CD4-positive, alpha-beta T cell treated with Interferon alpha-2 for 1 hour (primary cell): ENCODE data around the gene CBX8.

Experiments
- DNase-seq, 2 donors: peaks; one replicate each; pipeline ENCODE4 v3.0.0-alpha.2; 2020 to 2022

The CBX8 gene

DNA sequence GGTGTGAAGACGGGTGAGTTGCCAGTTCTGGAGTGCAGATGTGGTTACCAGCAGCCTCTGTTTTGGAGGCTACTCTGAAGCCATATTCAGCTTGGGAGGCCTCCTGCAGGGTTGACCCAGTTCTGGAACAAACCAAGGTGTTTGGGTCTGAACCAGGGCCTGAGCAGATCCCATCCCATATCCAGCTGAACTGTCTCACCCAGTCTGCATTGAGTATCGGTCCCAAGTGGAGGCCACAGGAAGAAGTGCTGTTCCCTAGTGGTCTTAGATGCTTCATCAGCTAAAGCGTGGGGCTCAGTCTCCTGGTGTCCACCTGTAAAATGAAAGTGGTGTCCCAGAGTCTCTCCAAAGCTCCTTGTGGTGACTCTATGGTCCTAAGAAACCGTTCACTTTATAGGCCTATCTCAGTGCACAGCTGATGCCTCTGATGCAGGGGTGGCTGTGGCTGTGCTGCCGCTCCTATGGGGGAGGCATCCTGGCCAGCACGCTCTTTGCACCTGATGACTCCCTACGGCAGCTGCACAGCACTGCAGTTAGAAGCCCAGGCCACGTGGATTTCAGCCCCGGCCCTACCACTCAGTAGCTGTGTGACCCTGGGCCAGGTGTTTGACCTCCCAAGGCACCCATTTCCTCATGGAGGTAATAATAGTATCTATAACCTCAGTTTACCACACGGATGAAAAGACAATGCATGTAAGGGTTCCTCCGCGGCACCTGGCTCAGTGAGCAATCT lies 21.3 kb upstream of the CBX8 start:
- DNase-seq, result no peak

DNA sequence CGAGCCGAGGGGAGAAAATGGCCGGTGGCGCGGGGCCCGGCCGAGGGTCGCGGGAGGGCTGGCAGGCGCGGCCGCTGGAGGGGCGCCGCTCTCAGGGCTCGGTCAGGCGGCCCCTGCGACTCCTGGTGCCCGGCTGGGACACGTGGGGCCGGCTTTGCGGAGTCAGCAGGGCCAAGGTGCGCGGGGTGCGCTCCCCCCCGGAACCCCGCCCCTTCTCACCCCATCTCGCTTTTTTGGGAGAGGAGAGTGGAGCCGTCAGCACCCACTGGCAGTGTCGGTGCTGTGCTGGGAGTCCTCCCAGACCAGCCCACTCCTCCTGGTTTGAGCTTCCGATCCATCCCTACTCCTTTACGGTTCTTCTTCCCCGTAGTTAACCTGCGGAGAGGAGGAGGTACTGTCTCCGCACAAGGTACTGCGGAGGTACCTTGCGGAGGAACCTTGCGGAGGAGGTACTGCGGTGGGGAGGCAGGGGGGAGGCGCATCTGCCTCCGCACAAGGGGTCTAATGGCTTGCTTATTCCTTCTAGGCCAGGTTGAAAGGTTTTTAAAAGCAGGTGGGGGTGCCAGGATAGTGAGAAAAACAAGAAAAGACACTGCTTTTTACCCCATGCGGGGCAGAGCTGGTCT lies 19.1 kb upstream of the CBX8 start:
- no peak for DNase-seq

GRCh38 chr17:79814974-79815835 lies 18.3 kb upstream of the CBX8 start:
- no peak for DNase-seq

- no peak for DNase-seq
These were observed 17.5 kb upstream of the CBX8 start for GRCh38 chr17:79814127-79814973.

- DNase-seq, result no peak
These were observed 16.6 kb upstream of the CBX8 start for GRCh38 chr17:79813297-79814126.

DNA sequence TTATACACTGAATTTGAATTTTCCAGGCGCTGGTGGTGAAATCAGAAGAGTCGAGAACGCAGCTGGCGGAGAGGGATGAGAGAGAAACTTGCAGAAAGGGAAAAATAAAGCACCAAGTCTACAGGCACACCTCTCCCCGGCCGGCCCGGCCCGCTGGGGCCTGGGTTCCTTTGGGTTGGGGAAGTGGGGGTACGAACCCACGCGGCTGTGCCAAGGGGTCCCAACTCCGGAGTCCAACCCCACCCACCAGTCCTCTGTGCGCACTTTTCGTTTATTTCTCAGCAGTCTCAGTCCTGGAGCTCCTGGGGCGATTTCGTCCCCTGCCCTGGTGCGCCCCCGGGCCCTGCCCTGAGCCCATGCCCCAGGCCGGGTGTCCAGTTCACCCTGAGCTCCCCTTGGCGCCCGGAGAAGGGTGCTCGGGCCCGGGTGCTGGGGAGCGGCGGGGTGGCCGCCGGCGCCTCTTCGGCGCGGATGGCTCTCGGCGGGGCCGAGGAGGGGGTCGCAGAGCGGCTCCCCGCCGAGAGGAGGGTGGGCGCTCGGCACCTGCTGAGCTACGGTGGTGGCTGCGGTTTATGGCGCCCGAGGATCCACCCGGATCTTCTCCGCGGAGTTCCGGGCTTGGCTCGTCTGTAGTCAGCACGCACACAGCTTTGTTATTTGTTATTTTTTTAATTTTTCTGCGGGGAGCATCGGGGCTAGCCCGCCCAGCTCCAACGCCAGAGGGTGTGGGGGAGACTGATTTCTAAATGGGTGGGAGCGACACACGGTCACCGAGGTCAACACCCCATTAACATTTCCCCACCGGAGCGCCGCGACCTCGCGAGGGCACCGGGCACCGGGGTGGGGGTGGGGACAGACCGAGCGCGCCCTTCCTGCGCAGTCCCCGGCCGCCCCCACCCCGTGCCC lies 15.7 kb upstream of the CBX8 start:
- DNase-seq, result no peak

DNA sequence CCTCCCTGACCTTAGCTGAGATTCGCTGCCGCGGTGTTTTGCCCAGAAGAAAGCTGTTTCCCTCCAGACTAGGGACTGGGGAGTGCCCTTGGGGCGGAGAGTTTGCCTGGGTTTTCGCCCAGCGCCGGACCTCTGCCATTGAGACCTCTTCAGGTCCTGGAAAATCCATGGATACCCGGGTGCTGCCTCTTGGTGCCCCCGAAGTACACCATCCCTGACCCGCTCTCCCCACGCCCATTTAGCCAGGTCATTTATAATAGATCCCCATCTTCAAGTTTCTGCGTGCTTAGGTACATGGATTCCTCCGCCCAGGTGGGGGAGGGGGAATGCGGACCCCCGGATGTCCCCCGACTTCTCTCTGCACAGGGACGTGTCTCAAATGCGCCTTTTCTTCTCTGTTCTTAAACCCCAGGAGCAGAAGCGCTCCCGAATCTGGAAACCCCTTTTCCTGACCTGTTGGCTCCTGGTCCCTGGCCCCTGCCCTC lies 15.0 kb upstream of the CBX8 start:
- DNase-seq, result no peak

DNA sequence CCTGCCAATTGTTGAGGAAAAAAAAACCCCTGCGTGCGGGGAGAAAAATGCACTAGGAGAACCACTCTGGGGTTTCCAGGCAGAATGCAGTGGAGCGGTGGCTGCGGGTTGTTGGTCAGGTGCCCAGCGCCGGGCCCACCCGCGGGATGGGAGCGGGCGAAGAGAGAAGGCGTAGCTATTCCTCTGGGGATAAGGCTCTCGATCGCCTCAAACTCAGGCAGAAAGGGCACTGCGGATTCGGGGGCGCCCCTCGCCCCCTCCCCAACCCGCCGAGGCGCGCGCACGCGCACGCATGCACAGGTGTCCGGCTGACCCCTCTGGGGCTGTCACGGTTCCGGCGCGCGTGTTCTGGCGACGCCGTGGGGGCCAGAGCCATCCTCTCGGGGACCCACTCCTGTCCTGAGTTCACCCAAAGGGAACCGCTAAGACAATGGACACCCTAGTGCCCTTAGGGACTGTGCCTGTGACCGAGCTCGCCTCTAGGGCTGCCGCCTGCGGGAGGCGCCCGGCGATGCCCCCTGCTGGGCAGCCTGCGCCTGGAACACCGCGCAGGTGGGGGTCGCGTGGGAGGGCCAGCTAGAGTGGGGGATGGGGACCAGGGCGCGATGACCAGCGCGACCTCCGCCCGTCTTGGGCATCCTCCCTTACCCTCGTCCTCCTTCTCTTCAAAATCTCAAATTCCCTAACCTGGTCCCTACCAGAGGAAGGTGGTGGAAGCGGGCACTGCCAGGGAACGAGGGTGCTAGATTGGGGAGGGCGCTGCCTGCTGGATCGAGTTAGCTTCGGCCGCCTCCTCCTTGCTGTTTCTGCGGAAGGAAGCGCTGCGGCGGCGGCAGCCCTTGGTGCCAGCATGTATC lies 14.4 kb upstream of the CBX8 start:
- peak in 1 of 2 donors; percentile 51 for DNase-seq

GRCh38 chr17:79810130-79811010 lies 13.5 kb upstream of the CBX8 start:
- peak; percentile 79 to 87 for DNase-seq

DNA sequence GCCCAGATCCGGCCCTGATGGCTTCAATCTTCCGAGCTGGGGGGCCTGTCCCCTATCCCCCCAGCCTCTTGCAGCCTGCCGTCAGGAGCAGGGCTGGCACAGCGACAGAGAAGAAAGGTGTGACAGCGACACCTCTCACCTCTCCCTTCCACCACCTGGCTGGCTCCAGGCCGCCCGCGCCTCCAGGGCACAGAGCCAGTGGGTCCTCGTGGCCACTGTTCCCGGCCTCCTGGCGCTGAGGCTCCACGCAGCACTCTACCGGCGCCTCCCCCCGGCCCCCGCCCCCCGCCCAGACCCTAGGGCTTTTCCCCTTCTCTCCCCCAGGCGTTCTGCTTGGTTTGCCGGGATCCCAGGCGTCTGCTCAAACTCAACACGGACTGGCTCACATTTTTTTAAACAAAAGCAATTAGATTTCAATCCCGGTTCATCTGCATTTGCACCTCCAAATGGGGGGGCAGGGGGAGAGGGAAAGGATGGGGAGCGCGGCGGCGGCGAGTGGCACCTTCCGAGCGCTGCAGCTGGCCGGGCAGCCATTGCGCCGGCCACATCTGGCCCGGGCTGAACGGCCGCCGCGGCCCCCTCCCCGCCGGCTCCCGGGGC lies 12.8 kb upstream of the CBX8 start:
- DNase-seq, result no peak

DNA sequence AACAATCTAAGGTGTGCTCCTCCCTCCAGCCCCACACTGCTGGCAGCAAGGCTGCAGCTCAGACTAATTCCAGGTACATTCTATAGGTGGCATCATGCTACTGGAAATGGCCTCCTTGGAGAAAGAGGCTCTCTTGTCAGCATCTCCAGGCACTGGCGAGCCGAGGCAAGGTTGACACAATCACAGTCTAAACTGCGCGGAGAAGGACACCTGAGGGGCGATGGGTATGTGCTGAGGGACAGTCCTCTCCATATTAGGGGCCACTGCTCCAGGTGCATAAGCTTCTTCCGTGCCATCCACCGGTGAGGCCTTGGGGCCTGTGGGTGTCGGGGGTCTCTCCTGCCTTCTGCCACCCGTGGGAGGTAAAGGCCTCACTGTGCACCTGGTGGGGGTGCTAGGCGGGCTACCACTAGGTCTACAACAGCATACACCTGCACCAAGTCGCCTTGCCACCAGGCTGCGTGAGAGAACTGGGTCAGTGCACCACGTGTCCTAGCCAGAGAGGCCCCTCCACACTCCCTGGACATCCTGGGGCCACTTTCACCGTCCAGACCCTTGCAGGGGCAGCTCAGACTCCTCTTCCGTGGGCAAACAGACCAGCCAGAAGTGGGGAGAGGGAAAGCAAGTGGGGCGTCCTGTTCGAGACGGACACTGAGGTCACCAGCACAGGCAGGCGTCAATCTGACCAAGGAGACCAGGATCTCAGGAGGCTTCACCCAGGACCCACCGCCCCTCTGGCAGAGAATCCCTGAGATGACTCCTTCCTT lies 12.1 kb upstream of the CBX8 start:
- DNase-seq, result peak in 1 of 2 donors; percentile 49

DNA sequence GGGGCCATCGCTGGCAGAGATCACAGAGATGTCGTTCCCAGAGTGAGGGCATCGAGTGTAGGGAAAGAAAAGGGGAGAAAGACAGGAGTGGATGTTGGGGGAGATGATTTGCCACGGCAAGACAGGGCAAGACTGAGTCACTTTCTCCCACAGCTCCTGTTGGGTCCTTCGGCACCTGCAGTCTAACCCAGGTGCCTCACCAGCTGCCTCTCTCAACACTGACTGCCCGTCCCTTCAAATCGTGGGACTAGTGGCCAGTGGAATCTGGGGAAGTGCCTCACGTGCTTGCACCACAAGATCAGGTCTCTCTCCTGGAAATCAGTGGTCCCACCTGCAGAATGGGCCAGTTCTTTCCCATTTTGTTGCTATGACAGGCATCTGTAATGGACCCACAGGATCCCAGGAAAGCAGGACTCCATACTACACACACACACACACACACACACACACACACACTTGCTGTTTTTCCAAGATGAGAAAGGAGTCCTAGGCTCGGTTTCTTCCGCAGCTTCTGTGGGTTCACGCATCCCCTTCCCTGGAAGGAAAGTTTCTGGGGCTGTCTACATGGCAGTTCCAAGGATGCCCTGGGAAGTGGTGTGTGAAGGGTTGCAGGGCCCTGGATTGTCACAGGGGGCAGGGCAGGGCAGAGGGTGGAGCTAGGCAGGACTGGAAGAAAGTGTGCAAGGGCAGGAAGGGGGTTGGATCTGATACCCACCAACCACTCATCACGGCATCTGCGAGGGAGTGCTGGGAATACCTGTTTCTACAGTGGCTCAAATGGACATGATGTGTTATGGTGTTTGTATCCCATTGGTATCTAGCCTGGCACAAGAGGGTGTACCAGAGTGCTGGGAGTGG lies 10.2 kb upstream of the CBX8 start:
- no peak for DNase-seq

- DNase-seq, result no peak
These were observed 9.5 kb upstream of the CBX8 start for GRCh38 chr17:79806446-79806760.

GRCh38 chr17:79804856-79805696 lies 8.2 kb upstream of the CBX8 start:
- no peak for DNase-seq
